HEK293T (cell line): ENCODE measurements around the gene EFHD2.
"Not testable (repeated sequence)": the region's sequence is repeated elsewhere in the genome, so short reads cannot be mapped to it uniquely, and the experiment has no call there.

Experiments used
- CTCF ChIA-PET: fragments of 350-600 bp; formaldehyde crosslinking; extraction: SDS; loops from one replicate; lab custom pipeline; 2021; ENCODE audit warnings: antibody characterized with exemption, inconsistent platforms; lab: Yijun Ruan, JAX
- POLR2A ChIA-PET: fragments of 350-600 bp; formaldehyde crosslinking; extraction: SDS; loops from one replicate; lab custom pipeline; 2020; ENCODE audit warnings: antibody characterized with exemption, inconsistent platforms; lab: Yijun Ruan, JAX
- DNase-seq: peaks from one replicate; pipeline ENCODE4 v3.0.0; 2012; ENCODE audit warnings: mixed read lengths; ENCODE audit errors: extremely low spot score
- ARNT ChIP-seq: fragments of 450-650 bp; IDR thresholded peaks from 2 replicates; pipeline ENCODE4 v1.6.1; 2017; ENCODE audit warnings: mild to moderate bottlenecking
- BHLHE40 ChIP-seq: fragments of 450-650 bp; IDR thresholded peaks from 2 replicates; pipeline ENCODE4 v1.6.1; 2016; ENCODE audit warnings: mild to moderate bottlenecking, moderate library complexity, borderline replicate concordance
- CTBP1 ChIP-seq: fragments of 450-650 bp; IDR thresholded peaks from 2 replicates; pipeline ENCODE4 v1.6.1; 2016; ENCODE audit warnings: borderline replicate concordance
- ELF4 ChIP-seq: fragments of 450-650 bp; IDR thresholded peaks from 2 replicates; pipeline ENCODE4 v1.6.1; 2017; ENCODE audit warnings: antibody characterized with exemption
- FOXA1 ChIP-seq: fragments of 450-650 bp; IDR thresholded peaks from 2 replicates; pipeline ENCODE4 v1.6.1; 2016; ENCODE audit warnings: mild to moderate bottlenecking
- FOXK2 ChIP-seq: fragments of 450-650 bp; IDR thresholded peaks from 2 replicates; pipeline ENCODE4 v1.6.1; 2016; ENCODE audit warnings: mild to moderate bottlenecking
- FOXM1 ChIP-seq: fragments of 450-650 bp; IDR thresholded peaks from 2 replicates; pipeline ENCODE4 v1.6.1; 2017; ENCODE audit warnings: mild to moderate bottlenecking, borderline replicate concordance
- HDGF ChIP-seq: fragments of 450-650 bp; IDR thresholded peaks from 2 replicates; pipeline ENCODE4 v1.6.1; 2017; ENCODE audit warnings: antibody characterized with exemption, borderline replicate concordance
- L3MBTL2 ChIP-seq: fragments of 450-650 bp; conservative IDR thresholded peaks from 2 replicates; pipeline ENCODE4 v1.6.1; 2016; ENCODE audit warnings: mild to moderate bottlenecking
- LEF1 ChIP-seq: fragments of 450-650 bp; IDR thresholded peaks from 2 replicates; pipeline ENCODE4 v1.6.1; 2017; ENCODE audit warnings: mild to moderate bottlenecking, borderline replicate concordance
- NFRKB ChIP-seq: fragments of 450-650 bp; IDR thresholded peaks from 2 replicates; pipeline ENCODE4 v1.6.1; 2016; ENCODE audit warnings: mild to moderate bottlenecking, moderate library complexity
- PKNOX1 ChIP-seq: fragments of 450-650 bp; IDR thresholded peaks from 2 replicates; pipeline ENCODE4 v1.6.1; 2016
- SP1 ChIP-seq: fragments of 450-650 bp; IDR thresholded peaks from 2 replicates; pipeline ENCODE4 v1.6.1; 2017
- SUZ12 ChIP-seq: fragments of 450-650 bp; IDR thresholded peaks from 2 replicates; pipeline ENCODE4 v1.6.1; 2016; ENCODE audit warnings: mild to moderate bottlenecking
- TARDBP ChIP-seq: fragments of 450-650 bp; IDR thresholded peaks from 2 replicates; pipeline ENCODE4 v1.6.1; 2016
- ZNF384 ChIP-seq: fragments of 450-650 bp; IDR thresholded peaks from 2 replicates; pipeline ENCODE4 v1.6.1; 2016

The EFHD2 gene

GRCh38 chr1:15385420-15385819 is 24.3 kb upstream of the EFHD2 start:
- POLR2A ChIA-PET: no interaction called here

GRCh38 chr1:15386164-15386749 is 23.4 kb upstream of the EFHD2 start:
- CTCF ChIA-PET: interaction anchor here (0.9 kb wide), 1 partner anchor 46 kb away, joined by 3 read pairs; no protein-coding TSS in a partner anchor
- POLR2A ChIA-PET: no interaction called here

More at GRCh38 chr1:15385420-15385819, 24.3 kb upstream of the EFHD2 start:
- TF ChIP-seq SUZ12 (no peak), CTBP1 (no peak)
- CTCF ChIA-PET: interaction anchor here (0.9 kb wide), 1 partner anchor 47 kb away, joined by 3 read pairs; no protein-coding TSS in a partner anchor
- no peak for DNase-seq

GRCh38 chr1:15388201-15388880 is 21.3 kb upstream of the EFHD2 start:
- ChIA-PET POLR2A (interaction anchor here (0.6 kb wide), 1 partner anchor 304 kb away, joined by 3 read pairs; no protein-coding TSS in a partner anchor), CTCF (no interaction called here)
- no peak for DNase-seq
- TF ChIP-seq BHLHE40: no peak

More at GRCh38 chr1:15386164-15386749, 23.4 kb upstream of the EFHD2 start:
- TF ChIP-seq FOXA1 (no peak), SP1 (no peak), TARDBP (no peak), NFRKB (no peak), ZNF384 (no peak), LEF1 (no peak), FOXM1 (no peak), SUZ12 (no peak), FOXK2 (no peak), ELF4 (no peak), HDGF (no peak), L3MBTL2 (no peak), PKNOX1 (no peak), ARNT (no peak), CTBP1 (no peak), BHLHE40 (no peak)
- DNase-seq: no peak

- CTCF ChIA-PET, POLR2A ChIA-PET, DNase-seq: not testable (repeated sequence)
Observed at GRCh38 chr1:15389828-15390227, 19.9 kb upstream of the EFHD2 start.

- CTCF ChIA-PET: interaction anchor here (0.7 kb wide), 1 partner anchor 12 kb away, joined by 3 read pairs; no protein-coding TSS in a partner anchor
- POLR2A ChIA-PET: no interaction called here
- DNase-seq: no peak
- no peak for TF ChIP-seq SUZ12
- TF ChIP-seq ELF4: no peak
- TF ChIP-seq CTBP1: no peak
- no peak for TF ChIP-seq FOXK2
- no peak for TF ChIP-seq SP1
- TF ChIP-seq TARDBP: no peak
- no peak for TF ChIP-seq HDGF
- no peak for TF ChIP-seq L3MBTL2
- no peak for TF ChIP-seq ARNT
- TF ChIP-seq PKNOX1: no peak
- no peak for TF ChIP-seq BHLHE40
- TF ChIP-seq LEF1: no peak
- TF ChIP-seq NFRKB: no peak
- TF ChIP-seq FOXM1: no peak
- TF ChIP-seq FOXA1: no peak
- TF ChIP-seq ZNF384: no peak
Observed at GRCh38 chr1:15390667-15391066, 19.0 kb upstream of the EFHD2 start.

- TF ChIP-seq SUZ12: no peak
- TF ChIP-seq PKNOX1: no peak
- TF ChIP-seq FOXK2: no peak
- TF ChIP-seq ZNF384: no peak
- TF ChIP-seq BHLHE40: no peak
- TF ChIP-seq SP1: no peak
- TF ChIP-seq ARNT: no peak
- DNase-seq: no peak
- CTCF ChIA-PET: interaction anchor here (0.7 kb wide), 1 partner anchor 11 kb away, joined by 3 read pairs; no protein-coding TSS in a partner anchor
- POLR2A ChIA-PET: no interaction called here
Observed at GRCh38 chr1:15391366-15391765, 18.3 kb upstream of the EFHD2 start.
